H4 (cell line): ENCODE results near the gene OR6J1. TPM values are rescaled to one million over a fixed set of nuclear protein-coding genes. Genes with fewer than 3 reads are reported as not detected.
"Not testable (repeated sequence)": the region's sequence is repeated elsewhere in the genome, so short reads cannot be mapped to it uniquely, and the experiment has no call there.

ENCODE experiments used
- DNase-seq: peaks from one replicate; pipeline ENCODE4 v3.0.0-alpha.2; 2015; ENCODE audit warnings: low spot score
- total RNA-seq: library from RNA; depleted of rRNA; stranded (reverse); fragments of >200 nt; shearing (Covaris generic); gene quantifications from 2 replicates; pipeline ENCODE4 v1.2.3, GENCODE V29; 2014

The OR6J1 gene
- total RNA-seq, 1 experiment from 2014 or later = not detected

GRCh38 chr14:22650960-22651521 lies 6.9 kb upstream of the OR6J1 start:
- peak; percentile 34 for DNase-seq

DNA sequence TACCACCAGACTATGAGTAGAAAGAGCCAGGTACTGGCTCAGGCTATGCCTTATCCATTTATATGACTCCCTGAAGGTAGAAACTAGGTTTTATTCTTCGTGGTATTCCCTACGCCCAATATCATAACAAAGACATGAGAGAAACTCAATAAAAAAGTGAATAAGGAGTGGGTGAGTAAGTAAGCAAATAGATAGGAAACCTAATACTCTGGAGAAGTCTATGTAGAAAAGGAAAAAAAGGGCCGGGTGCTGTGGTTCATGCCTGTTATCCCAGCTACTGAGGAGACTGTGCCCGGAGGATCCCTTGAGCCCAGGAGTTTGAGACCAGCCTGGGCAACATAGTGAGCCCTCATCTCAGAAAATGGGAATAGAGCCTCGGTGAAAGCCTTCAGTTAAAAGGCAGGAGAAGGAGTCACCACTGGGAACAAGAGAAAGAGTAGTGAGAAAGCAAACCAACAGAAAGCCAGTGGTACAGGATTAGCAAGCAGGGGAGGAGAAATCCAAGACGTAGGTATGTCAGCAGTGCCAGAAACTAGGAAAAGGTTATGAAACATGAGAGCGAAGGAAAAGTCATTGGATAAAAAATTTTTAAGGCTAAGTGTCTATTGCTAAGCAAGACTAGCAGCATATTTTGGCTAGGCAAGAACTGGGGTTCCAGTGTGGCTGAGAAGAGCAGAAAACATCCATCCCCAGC lies 6.0 kb upstream of the OR6J1 start:
- no peak for DNase-seq

GRCh38 chr14:22648506-22648905 lies 4.4 kb upstream of the OR6J1 start:
- DNase-seq = no peak

DNA sequence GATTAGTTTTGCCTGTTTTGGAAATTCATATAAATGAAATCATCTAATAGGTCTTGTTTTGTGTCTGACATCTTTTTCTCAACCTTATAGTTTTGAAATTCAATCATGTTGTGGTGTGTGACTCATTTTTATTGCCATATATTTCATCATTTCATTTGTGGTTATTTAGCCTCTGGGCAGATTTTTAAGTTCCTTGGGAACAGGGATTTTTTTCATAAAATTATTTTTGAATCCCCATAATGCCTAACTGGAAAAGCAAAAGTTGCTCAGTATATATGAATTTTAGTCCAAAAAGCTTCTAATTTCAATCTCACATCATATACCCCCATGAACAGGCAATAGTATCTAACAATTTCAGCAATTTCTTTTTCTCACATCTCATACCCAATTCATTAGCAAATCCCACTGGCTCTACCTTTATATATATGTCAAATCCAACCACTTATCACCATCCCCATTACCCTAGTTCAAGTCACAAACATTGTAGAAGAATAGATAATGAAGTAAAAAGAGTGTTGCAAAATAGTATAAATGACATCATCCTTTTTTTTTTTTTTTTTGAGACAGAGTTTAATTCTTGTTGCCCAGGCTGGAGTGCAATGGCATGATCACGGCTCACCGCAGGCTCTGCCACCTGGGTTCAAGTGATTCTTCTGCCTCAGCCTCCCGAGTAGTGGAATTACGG lies 2.6 kb upstream of the OR6J1 start:
- DNase-seq = peak; percentile 47

DNA sequence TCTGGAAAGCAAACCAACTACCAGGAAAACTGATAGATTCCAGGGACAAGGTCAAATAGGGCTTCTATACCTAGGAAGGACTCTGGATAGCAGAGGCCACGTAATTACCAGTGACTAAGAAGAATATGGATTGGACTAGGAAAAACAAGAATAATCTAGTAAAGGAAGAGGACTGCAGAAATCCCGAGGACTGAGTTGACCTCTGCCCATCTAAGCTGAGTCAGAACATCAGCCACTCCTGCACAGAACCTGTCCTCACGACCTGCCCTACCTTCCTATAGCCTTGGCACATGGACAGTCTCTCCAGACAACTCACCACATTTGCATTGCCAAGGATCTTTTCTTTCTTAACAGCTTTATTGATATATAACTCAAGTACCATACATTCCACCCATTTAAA lies 2.3 kb downstream of the OR6J1 start:
- no peak for DNase-seq

DNA sequence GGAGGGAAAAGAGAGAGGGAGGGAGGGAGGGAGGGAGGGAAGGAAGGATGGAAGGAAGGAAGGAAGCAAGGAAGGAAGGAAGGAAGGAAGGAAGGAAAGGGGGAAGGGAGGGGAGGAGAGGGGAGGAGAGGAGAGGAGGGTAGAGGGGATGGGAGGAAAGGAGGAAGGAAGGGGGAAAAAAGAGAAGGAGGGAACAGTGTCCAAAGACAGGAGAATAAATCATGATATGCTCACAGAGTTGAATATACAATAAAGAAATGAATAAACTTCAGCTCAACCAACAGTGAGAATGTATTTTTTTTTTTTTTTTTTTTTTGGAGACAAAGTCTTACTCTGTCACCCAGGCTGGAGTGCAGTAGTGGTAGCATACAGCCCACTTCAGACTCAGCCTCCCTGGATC lies 4.0 kb downstream of the OR6J1 start:
- no peak for DNase-seq

GRCh38 chr14:22635980-22636379 lies 8.2 kb downstream of the OR6J1 start:
- not testable (repeated sequence) for DNase-seq

- DNase-seq = no peak
These were observed 9.8 kb downstream of the OR6J1 start for GRCh38 chr14:22634233-22634900.

GRCh38 chr14:22630486-22630885 lies 13.7 kb downstream of the OR6J1 start:
- DNase-seq = peak; percentile 34

DNA sequence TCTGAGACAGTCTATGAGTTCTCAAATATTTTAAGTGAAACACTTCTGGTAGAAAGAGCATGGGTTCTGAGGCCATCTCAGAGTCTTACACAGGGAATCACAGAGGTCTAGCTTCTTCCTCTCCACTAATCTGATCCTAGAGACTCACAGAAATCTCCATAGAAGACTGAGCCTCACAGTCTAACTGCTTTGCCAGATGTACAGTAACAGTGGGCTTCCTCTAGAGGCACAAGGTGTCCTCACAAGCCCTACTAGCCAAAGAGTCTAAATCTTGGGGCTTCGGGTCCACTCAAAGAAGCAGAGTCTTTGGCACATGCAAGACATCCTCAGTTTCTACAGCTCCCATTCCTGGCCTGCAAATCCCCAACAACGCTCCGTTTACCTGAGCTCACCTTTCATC lies 14.1 kb downstream of the OR6J1 start:
- DNase-seq = no peak

- DNase-seq = no peak
These were observed 14.8 kb downstream of the OR6J1 start for GRCh38 chr14:22629361-22629760.

DNA sequence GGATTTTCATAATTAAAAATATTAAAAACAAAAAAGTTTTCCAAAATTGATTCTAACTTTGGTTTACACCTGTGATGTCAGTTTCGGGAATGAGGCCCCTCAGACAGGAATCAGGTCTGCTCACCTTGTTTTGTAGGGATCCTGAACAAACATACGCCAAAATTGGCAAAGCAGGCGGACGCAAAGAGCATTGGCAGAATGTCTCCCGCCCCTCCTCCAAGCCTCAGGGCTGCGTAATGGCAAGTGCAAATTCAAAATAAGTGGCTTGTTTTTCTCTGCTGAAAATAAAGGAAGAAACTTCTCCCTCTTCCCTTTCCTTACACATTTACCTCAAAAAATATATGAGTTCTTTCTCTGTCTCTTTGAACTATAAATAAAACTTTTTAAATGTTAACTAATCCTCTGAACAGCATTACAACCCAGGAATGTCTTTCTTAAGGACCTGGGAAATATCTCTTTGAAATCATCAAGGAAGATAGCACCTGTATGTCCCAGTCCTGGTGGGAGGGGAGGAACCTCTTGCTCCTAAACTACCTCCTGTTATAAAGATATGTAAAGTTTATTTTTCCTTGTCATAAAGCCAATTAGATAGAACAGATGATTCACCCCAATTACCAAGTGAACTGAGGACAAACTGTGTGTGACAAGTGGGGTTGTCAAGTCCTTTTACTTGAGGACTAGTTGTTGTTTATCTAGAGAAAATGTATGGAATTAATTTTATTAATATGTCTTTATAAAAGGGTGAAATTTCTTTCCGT lies 16.5 kb downstream of the OR6J1 start:
- no peak for DNase-seq

DNA sequence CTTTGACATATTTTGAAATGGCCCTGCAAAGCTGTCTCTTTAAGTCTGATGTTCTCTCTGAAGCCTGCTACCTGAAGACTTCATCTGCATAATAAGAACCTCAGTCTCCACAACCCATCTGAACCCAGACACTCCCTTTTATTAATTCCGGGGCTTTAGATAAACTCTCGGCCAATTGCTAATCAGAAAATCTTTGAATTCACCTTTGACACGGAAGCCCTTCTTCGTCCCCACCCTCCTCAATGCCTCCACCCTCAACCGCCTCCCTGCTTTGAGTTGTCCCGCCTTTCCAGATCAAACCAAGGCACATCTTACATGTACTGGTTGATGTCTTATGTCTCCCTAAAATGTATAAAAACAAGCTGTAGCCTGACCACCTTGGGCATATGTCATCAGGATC lies 17.6 kb downstream of the OR6J1 start:
- DNase-seq = no peak

GRCh38 chr14:22623047-22623446 lies 21.1 kb downstream of the OR6J1 start:
- no peak for DNase-seq

- DNase-seq = no peak
These were observed 21.9 kb downstream of the OR6J1 start for GRCh38 chr14:22622255-22622654.

DNA sequence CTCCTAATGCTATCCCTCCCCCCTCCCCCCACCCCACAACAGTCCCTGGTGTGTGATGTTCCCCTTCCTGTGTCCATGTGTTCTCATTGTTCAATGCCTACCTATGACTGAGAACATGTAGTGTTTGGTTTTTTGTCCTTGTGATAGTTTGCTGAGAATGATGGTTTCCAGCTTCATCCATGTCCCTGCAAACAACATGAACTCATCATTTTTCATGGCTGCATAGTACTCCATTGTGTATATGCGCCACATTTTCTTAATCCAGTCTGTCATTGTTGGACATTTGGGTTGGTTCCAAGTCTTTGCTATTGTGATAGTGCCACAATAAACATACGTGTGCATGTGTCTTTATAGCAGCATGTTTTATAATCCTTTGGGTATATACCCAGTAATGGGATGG lies 28.4 kb downstream of the OR6J1 start:
- DNase-seq = not testable (repeated sequence)

GRCh38 chr14:22614240-22614799 lies 29.8 kb downstream of the OR6J1 start:
- DNase-seq = peak; percentile 96

- DNase-seq = no peak
These were observed 30.4 kb downstream of the OR6J1 start for GRCh38 chr14:22613736-22614239.

GRCh38 chr14:22613106-22613695 lies 31.0 kb downstream of the OR6J1 start:
- no peak for DNase-seq

DNA sequence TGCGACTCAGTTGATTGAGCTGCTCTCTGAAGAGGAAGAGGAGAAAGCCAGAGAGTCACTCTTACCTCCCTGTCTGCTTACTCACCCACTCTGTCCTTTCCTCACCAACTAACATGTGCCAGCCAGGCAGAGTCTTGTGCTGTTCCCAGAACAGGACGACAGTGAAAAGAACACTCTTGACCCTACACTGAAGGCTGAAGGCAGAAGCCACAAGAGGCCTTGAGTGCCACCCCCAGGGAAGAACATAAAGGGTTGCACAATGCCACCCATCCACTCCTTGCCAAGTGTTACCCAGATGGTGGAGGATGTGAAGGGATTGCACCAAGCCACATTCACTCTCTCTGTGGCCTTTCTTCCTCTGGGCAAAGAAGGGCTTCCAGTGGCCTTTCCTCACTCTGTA lies 33.2 kb downstream of the OR6J1 start:
- DNase-seq = no peak

GRCh38 chr14:22607291-22607690 lies 36.9 kb downstream of the OR6J1 start:
- DNase-seq = no peak
